Measurements from ENCODE around the gene PAOX.

The PAOX gene

DNA sequence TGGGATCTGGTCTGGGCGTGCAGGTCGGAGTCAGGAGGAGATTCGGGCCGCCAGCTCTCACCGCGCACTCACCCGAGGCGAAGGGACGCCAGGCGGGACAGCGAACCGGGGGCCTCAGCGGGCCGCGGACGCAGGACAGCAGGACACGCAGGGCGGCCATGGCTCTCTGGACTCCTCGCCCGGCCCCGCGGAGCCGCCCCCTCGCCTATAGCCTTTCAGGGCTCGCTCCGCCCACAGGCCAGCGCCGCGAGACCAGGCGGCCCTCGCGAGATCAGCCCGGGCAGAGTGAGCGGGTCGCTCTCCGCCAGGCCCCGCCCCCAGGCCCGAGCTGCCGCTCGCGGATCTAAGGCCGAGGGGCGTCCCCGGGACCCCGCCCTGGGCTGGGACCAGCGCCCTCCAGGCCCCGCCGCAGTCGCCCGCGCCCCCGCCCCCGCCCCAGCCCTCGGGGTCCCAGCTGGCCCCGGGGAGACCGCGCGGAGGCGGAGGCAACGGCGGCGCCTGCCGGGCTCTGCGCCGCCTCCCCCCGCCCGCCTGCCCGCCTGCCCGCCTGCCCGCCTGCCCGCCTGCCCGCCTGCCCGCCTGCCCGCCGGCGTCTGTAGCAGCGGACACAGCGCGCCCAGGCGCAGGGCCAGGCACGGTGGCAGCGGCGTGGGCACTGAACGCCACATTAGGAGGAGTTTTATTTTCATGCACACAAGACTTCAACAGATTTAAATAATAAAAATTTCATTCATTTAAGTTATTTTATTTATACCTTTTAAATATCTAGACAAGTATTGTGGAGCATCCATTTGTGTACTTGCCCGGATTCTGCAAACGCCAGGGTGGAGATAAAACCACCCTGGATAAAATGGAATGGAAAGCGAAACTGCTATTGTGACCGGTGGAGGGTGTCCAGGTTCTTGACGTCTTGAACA lies 5.6 kb upstream of the PAOX start, which contains the start of gene ECHS1 (continued):
- TF ChIP-seq ZNF585B (tag by site-specific recombination; IDR thresholded peaks at IDR 0.05) (no peak), HOXD13 (CRISPR knock-in tag; IDR thresholded peaks at IDR 0.05; ENCODE audit: borderline replicate concordance) (no peak), YY2 (tag by site-specific recombination; IDR thresholded peaks at IDR 0.05) (peak; percentile 69), ZNF335 (tag by site-specific recombination; conservative IDR thresholded peaks at IDR 0.05) (peak; percentile 63), SP2 (tag by site-specific recombination; IDR thresholded peaks at IDR 0.05) (peak; percentile 74), ZNF121 (tag by site-specific recombination; IDR thresholded peaks at IDR 0.05) (no peak), ZFP37 (tag by site-specific recombination; IDR thresholded peaks at IDR 0.05) (no peak), ZNF610 (tag by site-specific recombination; IDR thresholded peaks at IDR 0.05; ENCODE audit: borderline replicate concordance) (0 out of 2 replicates have a peak, but pooled peaks have one; percentile 45), GLIS2 (tag by site-specific recombination; IDR thresholded peaks at IDR 0.05) (peak; percentile 31; the same call in 1 of the 2 replicates), KLF7 (tag by site-specific recombination; IDR thresholded peaks at IDR 0.05; ENCODE audit: borderline replicate concordance) (peak; percentile 50; the same call in 1 of the 2 replicates), GLIS1 (tag by site-specific recombination; IDR thresholded peaks at IDR 0.05) (no peak)
- TF ChIP-seq, protein P1, sequence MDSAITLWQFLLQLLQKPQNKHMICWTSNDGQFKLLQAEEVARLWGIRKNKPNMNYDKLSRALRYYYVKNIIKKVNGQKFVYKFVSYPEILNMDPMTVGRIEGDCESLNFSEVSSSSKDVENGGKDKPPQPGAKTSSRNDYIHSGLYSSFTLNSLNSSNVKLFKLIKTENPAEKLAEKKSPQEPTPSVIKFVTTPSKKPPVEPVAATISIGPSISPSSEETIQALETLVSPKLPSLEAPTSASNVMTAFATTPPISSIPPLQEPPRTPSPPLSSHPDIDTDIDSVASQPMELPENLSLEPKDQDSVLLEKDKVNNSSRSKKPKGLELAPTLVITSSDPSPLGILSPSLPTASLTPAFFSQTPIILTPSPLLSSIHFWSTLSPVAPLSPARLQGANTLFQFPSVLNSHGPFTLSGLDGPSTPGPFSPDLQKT (IDR thresholded peaks at IDR 0.05; ENCODE audit: borderline replicate concordance, low read depth, low read length): no peak
- TF ChIP-seq, protein P2, sequence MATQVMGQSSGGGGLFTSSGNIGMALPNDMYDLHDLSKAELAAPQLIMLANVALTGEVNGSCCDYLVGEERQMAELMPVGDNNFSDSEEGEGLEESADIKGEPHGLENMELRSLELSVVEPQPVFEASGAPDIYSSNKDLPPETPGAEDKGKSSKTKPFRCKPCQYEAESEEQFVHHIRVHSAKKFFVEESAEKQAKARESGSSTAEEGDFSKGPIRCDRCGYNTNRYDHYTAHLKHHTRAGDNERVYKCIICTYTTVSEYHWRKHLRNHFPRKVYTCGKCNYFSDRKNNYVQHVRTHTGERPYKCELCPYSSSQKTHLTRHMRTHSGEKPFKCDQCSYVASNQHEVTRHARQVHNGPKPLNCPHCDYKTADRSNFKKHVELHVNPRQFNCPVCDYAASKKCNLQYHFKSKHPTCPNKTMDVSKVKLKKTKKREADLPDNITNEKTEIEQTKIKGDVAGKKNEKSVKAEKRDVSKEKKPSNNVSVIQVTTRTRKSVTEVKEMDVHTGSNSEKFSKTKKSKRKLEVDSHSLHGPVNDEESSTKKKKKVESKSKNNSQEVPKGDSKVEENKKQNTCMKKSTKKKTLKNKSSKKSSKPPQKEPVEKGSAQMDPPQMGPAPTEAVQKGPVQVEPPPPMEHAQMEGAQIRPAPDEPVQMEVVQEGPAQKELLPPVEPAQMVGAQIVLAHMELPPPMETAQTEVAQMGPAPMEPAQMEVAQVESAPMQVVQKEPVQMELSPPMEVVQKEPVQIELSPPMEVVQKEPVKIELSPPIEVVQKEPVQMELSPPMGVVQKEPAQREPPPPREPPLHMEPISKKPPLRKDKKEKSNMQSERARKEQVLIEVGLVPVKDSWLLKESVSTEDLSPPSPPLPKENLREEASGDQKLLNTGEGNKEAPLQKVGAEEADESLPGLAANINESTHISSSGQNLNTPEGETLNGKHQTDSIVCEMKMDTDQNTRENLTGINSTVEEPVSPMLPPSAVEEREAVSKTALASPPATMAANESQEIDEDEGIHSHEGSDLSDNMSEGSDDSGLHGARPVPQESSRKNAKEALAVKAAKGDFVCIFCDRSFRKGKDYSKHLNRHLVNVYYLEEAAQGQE (tag by site-specific recombination; IDR thresholded peaks at IDR 0.05): no peak

DNA sequence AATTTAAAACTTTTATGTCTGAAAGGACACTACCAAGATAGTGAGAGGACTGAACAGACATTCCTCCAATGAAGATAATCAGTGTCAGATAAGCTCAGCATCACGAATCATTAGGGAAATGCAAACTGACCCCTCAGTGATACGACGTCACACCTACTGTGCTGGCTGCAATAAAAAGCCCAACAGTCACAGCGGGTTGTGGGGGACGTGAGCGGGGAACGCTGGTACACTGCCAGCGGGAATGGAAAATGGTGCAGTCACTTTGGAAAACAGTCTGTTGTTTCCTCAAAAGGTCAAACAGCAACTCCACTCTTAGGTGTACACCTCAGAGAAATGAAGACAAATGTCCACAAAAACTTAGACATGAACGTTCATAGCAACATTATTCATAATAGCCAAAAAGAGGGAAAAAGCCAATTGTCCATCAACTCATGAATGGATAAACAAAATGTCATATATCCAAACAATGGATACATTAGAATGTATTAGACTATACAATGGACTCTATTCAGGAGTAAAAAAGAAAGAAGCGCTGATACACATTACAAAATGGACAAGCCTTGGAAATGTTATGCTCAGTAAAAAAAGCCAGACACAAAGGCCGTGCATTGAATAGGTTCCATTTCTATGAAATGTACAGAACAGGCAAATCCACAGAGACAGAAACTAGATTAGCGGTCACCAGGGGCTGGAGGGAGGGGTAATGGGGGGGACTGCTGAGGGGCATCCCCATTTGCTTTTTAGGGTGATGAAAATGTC lies 3.5 kb upstream of the PAOX start:
- POLR2A ChIA-PET: no interaction called here
- peaks cover 9% of the 10 kb centered on the region for H3K4me1 ChIP-seq (ENCODE audit: control insufficient read depth, insufficient read depth, low read length)
- peaks cover 0 to 9% of the 10 kb centered on the region in 2 experiments; a peak in 1 of 3 replicates for H3K36me3 ChIP-seq (ENCODE audit: control insufficient read depth in 2 of 2, insufficient read depth in 1 of 2, low read length in 2 of 2)
- no peaks in the 10 kb centered on the region for H3K9me3 ChIP-seq (ENCODE audit: control insufficient read depth, insufficient read depth, low read depth, low read length)
- CTCF ChIA-PET: interaction anchor here (0.6 kb wide), 1 partner anchor 68 kb away, joined by 4 read pairs; no protein-coding TSS in a partner anchor
- H3K4me3 ChIP-seq (ENCODE audit: low read depth, low read length): no peak overlapping the region
- no peak overlapping the region for H3K27ac ChIP-seq (ENCODE audit: extremely low read depth, low read depth, low read length)
- TF ChIP-seq, protein P3, sequence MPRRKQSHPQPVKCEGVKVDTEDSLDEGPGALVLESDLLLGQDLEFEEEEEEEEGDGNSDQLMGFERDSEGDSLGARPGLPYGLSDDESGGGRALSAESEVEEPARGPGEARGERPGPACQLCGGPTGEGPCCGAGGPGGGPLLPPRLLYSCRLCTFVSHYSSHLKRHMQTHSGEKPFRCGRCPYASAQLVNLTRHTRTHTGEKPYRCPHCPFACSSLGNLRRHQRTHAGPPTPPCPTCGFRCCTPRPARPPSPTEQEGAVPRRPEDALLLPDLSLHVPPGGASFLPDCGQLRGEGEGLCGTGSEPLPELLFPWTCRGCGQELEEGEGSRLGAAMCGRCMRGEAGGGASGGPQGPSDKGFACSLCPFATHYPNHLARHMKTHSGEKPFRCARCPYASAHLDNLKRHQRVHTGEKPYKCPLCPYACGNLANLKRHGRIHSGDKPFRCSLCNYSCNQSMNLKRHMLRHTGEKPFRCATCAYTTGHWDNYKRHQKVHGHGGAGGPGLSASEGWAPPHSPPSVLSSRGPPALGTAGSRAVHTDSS (tag by site-specific recombination; IDR thresholded peaks at IDR 0.05): no peak
- TF ChIP-seq, protein P4, sequence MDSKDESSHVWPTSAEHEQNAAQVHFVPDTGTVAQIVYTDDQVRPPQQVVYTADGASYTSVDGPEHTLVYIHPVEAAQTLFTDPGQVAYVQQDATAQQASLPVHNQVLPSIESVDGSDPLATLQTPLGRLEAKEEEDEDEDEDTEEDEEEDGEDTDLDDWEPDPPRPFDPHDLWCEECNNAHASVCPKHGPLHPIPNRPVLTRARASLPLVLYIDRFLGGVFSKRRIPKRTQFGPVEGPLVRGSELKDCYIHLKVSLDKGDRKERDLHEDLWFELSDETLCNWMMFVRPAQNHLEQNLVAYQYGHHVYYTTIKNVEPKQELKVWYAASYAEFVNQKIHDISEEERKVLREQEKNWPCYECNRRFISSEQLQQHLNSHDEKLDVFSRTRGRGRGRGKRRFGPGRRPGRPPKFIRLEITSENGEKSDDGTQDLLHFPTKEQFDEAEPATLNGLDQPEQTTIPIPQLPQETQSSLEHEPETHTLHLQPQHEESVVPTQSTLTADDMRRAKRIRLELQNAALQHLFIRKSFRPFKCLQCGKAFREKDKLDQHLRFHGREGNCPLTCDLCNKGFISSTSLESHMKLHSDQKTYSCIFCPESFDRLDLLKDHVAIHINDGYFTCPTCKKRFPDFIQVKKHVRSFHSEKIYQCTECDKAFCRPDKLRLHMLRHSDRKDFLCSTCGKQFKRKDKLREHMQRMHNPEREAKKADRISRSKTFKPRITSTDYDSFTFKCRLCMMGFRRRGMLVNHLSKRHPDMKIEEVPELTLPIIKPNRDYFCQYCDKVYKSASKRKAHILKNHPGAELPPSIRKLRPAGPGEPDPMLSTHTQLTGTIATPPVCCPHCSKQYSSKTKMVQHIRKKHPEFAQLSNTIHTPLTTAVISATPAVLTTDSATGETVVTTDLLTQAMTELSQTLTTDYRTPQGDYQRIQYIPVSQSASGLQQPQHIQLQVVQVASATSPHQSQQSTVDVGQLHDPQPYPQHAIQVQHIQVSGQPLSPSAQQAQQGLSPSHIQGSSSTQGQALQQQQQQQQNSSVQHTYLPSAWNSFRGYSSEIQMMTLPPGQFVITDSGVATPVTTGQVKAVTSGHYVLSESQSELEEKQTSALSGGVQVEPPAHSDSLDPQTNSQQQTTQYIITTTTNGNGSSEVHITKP (tag by site-specific recombination; IDR thresholded peaks at IDR 0.05): peak; percentile 74
- TF ChIP-seq ZNF202 (tag by site-specific recombination; IDR thresholded peaks at IDR 0.05; ENCODE audit: borderline replicate concordance) (no peak), ZNF169 (tag by site-specific recombination; IDR thresholded peaks at IDR 0.05) (no peak), ZNF837 (tag by site-specific recombination; IDR thresholded peaks at IDR 0.05) (no peak), OSR2 (tag by site-specific recombination; IDR thresholded peaks at IDR 0.05) (peak; percentile 63), IKZF3 (tag by site-specific recombination; IDR thresholded peaks at IDR 0.05) (peak; percentile 72)
- TF ChIP-seq, protein P1 (IDR thresholded peaks at IDR 0.05; ENCODE audit: borderline replicate concordance, low read depth, low read length): no peak
- TF ChIP-seq, protein P5, sequence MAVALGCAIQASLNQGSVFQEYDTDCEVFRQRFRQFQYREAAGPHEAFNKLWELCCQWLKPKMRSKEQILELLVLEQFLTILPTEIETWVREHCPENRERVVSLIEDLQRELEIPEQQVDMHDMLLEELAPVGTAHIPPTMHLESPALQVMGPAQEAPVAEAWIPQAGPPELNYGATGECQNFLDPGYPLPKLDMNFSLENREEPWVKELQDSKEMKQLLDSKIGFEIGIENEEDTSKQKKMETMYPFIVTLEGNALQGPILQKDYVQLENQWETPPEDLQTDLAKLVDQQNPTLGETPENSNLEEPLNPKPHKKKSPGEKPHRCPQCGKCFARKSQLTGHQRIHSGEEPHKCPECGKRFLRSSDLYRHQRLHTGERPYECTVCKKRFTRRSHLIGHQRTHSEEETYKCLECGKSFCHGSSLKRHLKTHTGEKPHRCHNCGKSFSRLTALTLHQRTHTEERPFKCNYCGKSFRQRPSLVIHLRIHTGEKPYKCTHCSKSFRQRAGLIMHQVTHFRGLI (tag by site-specific recombination; IDR thresholded peaks at IDR 0.05): peak; percentile 98

Measured in HEK293 (cell line).